DND-41 (cell line): Measurements from ENCODE around the gene SNRPB2.

Experiments used
- CTCF ChIP-seq: IDR thresholded peaks from 2 replicates; pipeline ENCODE4 v1.5.1; 2012; ENCODE audit warnings: borderline replicate concordance, low read length, moderate library complexity, mild to moderate bottlenecking; ENCODE audit not compliant: poor library complexity, severe bottlenecking; ENCODE audit errors: extremely low read depth
- EZH2 ChIP-seq: IDR thresholded peaks from 3 replicates; pipeline ENCODE4 v1.6.1; 2012; ENCODE audit warnings: borderline replicate concordance, low read depth, mild to moderate bottlenecking, moderate library complexity, low read length, inconsistent platforms; ENCODE audit not compliant: severe bottlenecking

DNA sequence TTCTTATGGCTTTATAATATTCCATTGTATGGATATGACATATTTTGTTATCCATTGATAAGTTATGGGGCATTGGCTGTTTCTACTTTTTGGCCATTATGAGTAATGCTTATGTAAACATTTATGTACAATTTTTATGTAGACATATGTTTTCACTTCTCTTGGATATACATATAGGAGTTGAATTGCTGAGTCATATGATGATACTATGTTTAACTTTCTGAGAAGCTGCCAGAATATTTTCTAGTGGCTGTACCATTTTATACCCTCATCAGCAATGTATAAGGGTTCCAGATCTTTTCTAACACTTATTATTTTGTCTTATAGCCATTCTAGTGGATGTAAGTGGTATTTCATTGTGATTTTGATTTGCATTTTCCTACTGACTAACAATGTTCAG is 41.4 kb downstream of the SNRPB2 start:
- TF ChIP-seq CTCF (no peak), EZH2 (no peak)
